Smooth muscle cell (in vitro differentiated cells): Measurements from ENCODE around the gene RALGPS1. TPM values are rescaled to one million over a fixed set of nuclear protein-coding genes. Genes with fewer than 3 reads are reported as not detected.

Experiments used
- DNase-seq: peaks from one replicate; lab custom pipeline; 2025; ENCODE audit not compliant: unreplicated experiment; lab: John Stamatoyannopoulos, UW
- H2AFZ ChIP-seq: fragments of 200-600 bp; sonication (generic); 2 replicates; pipeline ENCODE4 v1.6.0; 2016; ENCODE audit warnings: antibody characterized with exemption, low read depth, mild to moderate bottlenecking
- H3F3A ChIP-seq: fragments of 200-600 bp; sonication (generic); 2 replicates; pipeline ENCODE4 v1.6.0; 2017; ENCODE audit warnings: antibody characterized with exemption, low read depth
- H3K27ac ChIP-seq: fragments of 200-600 bp; sonication (generic); 2 replicates; pipeline ENCODE4 v1.5.1; 2016; ENCODE audit warnings: low read depth, mild to moderate bottlenecking
- H3K27me3 ChIP-seq: fragments of 200-600 bp; sonication (generic); 2 replicates; pipeline ENCODE4 v1.6.1; 2016; ENCODE audit warnings: low read depth, mild to moderate bottlenecking
- H3K36me3 ChIP-seq: fragments of 200-600 bp; sonication (generic); 2 replicates; pipeline ENCODE4 v1.5.1; 2016; ENCODE audit warnings: low read depth
- H3K4me1 ChIP-seq: fragments of 200-600 bp; sonication (generic); 2 replicates; pipeline ENCODE4 v1.5.1; 2016; ENCODE audit warnings: low read depth
- H3K4me2 ChIP-seq: fragments of 200-600 bp; sonication (generic); 2 replicates; pipeline ENCODE4 v1.6.0; 2016; ENCODE audit warnings: mild to moderate bottlenecking
- H3K4me3 ChIP-seq: fragments of 200-600 bp; sonication (generic); 2 replicates; pipeline ENCODE4 v1.5.1; 2016; ENCODE audit warnings: mild to moderate bottlenecking
- H3K79me2 ChIP-seq: fragments of 200-600 bp; sonication (generic); 2 replicates; pipeline ENCODE4 v1.6.0; 2016; ENCODE audit warnings: low read depth, mild to moderate bottlenecking
- H3K9ac ChIP-seq: fragments of 200-600 bp; sonication (generic); 2 replicates; pipeline ENCODE4 v1.6.0; 2016; ENCODE audit warnings: low read depth
- H3K9me3 ChIP-seq: fragments of 200-600 bp; sonication (generic); replicated peaks from 2 replicates; pipeline ENCODE4 v1.5.1; 2016; ENCODE audit warnings: low read depth
- H4K20me1 ChIP-seq: fragments of 200-600 bp; sonication (generic); 2 replicates; pipeline ENCODE4 v1.6.0; 2016; ENCODE audit warnings: low read depth
- CTCF ChIP-seq: fragments of 200-600 bp; sonication (generic); IDR thresholded peaks from 2 replicates; pipeline ENCODE4 v1.5.1; 2017; ENCODE audit warnings: borderline replicate concordance, mild to moderate bottlenecking, antibody characterized with exemption; ENCODE audit not compliant: insufficient read depth, poor library complexity, severe bottlenecking
- WGBS: methylation state at CpG from one replicate; pipeline ENCODE4 v1.1.7; 2016; ENCODE audit warnings: low lambda C conversion rate; 5-methylcytosine and 5-hydroxymethylcytosine counted together
- polyA plus RNA-seq: library from polyadenylated mRNA; unstranded; fragments of >200 nt; fragmentation: Nextera tagmentation; extraction: Ambion mirVana; gene quantifications from 2 replicates; pipeline ENCODE4 v1.2.1, GENCODE V29; 2016
- total RNA-seq: library from RNA; depleted of rRNA; stranded (reverse); fragments of >200 nt; gene quantifications from 2 replicates; pipeline ENCODE4 v1.2.3, GENCODE V29; 2014

Gene RALGPS1
- total and polyA plus RNA-seq, 2 experiments from 2014 or later, result 2.1 to 4.0 TPM

GRCh38 chr9:127090341-127090985 is 175.9 kb downstream of the RALGPS1 start:
- no peak overlapping the region for H3K4me3 ChIP-seq
- no peaks in the 10 kb centered on the region for H3F3A ChIP-seq
- H3K36me3 ChIP-seq, result no peaks in the 10 kb centered on the region
- no peaks in the 10 kb centered on the region for H4K20me1 ChIP-seq
- no peaks in the 10 kb centered on the region for H3K9me3 ChIP-seq
- no peak overlapping the region for H3K9ac ChIP-seq
- DNase-seq, result no peak
- H3K27me3 ChIP-seq, result no peaks in the 10 kb centered on the region
- H3K79me2 ChIP-seq, result no peaks in the 10 kb centered on the region
- no peaks in the 10 kb centered on the region for H3K4me1 ChIP-seq
- no peak overlapping the region for H3K4me2 ChIP-seq
- TF ChIP-seq CTCF, result no peak
- no peak overlapping the region for H3K27ac ChIP-seq
- no peak overlapping the region for H2AFZ ChIP-seq
- 95% methylated on average over 6 of the region's 6 CpGs for WGBS

- no peak for DNase-seq
- no peaks in the 10 kb centered on the region for H3K9me3 ChIP-seq
- no peaks in the 10 kb centered on the region for H3F3A ChIP-seq
- WGBS, result 90% methylated on average over 13 of the region's 13 CpGs
- no peaks in the 10 kb centered on the region for H4K20me1 ChIP-seq
- no peak overlapping the region for H3K9ac ChIP-seq
- no peaks in the 10 kb centered on the region for H3K4me1 ChIP-seq
- H2AFZ ChIP-seq, result no peak overlapping the region
- no peak for TF ChIP-seq CTCF
- no peak overlapping the region for H3K4me3 ChIP-seq
- H3K79me2 ChIP-seq, result no peaks in the 10 kb centered on the region
- no peak overlapping the region for H3K4me2 ChIP-seq
- no peaks in the 10 kb centered on the region for H3K36me3 ChIP-seq
- H3K27me3 ChIP-seq, result no peaks in the 10 kb centered on the region
- H3K27ac ChIP-seq, result no peak overlapping the region
Observed at GRCh38 chr9:127091526-127091925, 176.9 kb downstream of the RALGPS1 start.

- Histone ChIP-seq H3K9me3 (no peaks in the 10 kb centered on the region), H2AFZ (no peak overlapping the region), H3K4me3 (no peak overlapping the region), H3K27me3 (no peaks in the 10 kb centered on the region), H3F3A (no peaks in the 10 kb centered on the region), H3K4me1 (no peaks in the 10 kb centered on the region), H3K4me2 (no peak overlapping the region), H3K27ac (no peak overlapping the region), H3K9ac (no peak overlapping the region), H4K20me1 (no peaks in the 10 kb centered on the region), H3K36me3 (no peaks in the 10 kb centered on the region), H3K79me2 (no peaks in the 10 kb centered on the region)
- DNase-seq, result no peak
- TF ChIP-seq CTCF, result no peak
- 77% methylated on average over 11 of the region's 11 CpGs for WGBS
Observed at GRCh38 chr9:127092041-127092608, 177.5 kb downstream of the RALGPS1 start.
